ENCODE results near the gene CARS2. TPM values are rescaled to one million over a fixed set of nuclear protein-coding genes. Genes with fewer than 3 reads are reported as not detected.

The CARS2 gene
- total RNA-seq, 6 experiments from 2014 or later = 50.1 to 68.0 (median 52.9) TPM

GRCh38 chr13:110646442-110647364, 59.2 kb downstream of the CARS2 start:
- H3K36me3 Mint-ChIP-seq (ENCODE audit: low read depth) = no peaks in the 10 kb centered on the region; the same call in 1 of the 2 replicates
- no peak overlapping the region for H3K27ac Mint-ChIP-seq
- TF ChIP-seq CTCF (IDR thresholded peaks at IDR 0.05) = no peak
- no peak for DNase-seq
- no peaks in the 10 kb centered on the region; the same call in 1 of the 2 replicates for H3K27me3 Mint-ChIP-seq (ENCODE audit: insufficient read depth)
- no peaks in the 10 kb centered on the region for H3K9me3 Mint-ChIP-seq
- H3K4me1 Mint-ChIP-seq (ENCODE audit: low read depth) = peaks cover 5% of the 10 kb centered on the region; the same call in 1 of the 2 replicates
- no peak overlapping the region for H3K4me3 Mint-ChIP-seq

- Mint-ChIP-seq H3K27ac (0 out of 2 replicates have a peak overlapping the region, but pooled peaks have one; percentile 36), H3K4me1 (ENCODE audit: low read depth) (peaks cover 5% of the 10 kb centered on the region; the same call in 1 of the 2 replicates), H3K36me3 (ENCODE audit: low read depth) (peaks cover 6% of the 10 kb centered on the region; the same call in 1 of the 2 replicates), H3K4me3 (no peak overlapping the region), H3K9me3 (no peaks in the 10 kb centered on the region), H3K27me3 (ENCODE audit: insufficient read depth) (peaks cover 1% of the 10 kb centered on the region; the same call in 1 of the 2 replicates)
- no peak for TF ChIP-seq CTCF (IDR thresholded peaks at IDR 0.05)
- no peak for DNase-seq
Measured at GRCh38 chr13:110645750-110646149, 60.2 kb downstream of the CARS2 start.

GRCh38 chr13:110644892-110645521, 60.9 kb downstream of the CARS2 start:
- H3K36me3 Mint-ChIP-seq (ENCODE audit: low read depth) = peaks cover 14% of the 10 kb centered on the region
- peak; percentile 56 for TF ChIP-seq CTCF (IDR thresholded peaks at IDR 0.05)
- H3K9me3 Mint-ChIP-seq = no peaks in the 10 kb centered on the region
- peaks cover 1% of the 10 kb centered on the region; the same call in 1 of the 2 replicates for H3K27me3 Mint-ChIP-seq (ENCODE audit: insufficient read depth)
- H3K4me3 Mint-ChIP-seq = no peak overlapping the region
- H3K27ac Mint-ChIP-seq = 0 out of 2 replicates have a peak overlapping the region, but pooled peaks have one; percentile 40
- peak; percentile 71 for DNase-seq
- H3K4me1 Mint-ChIP-seq (ENCODE audit: low read depth) = peaks cover 5% of the 10 kb centered on the region; the same call in 1 of the 2 replicates

- Mint-ChIP-seq H3K4me1 (ENCODE audit: low read depth) (peaks cover 5% of the 10 kb centered on the region; the same call in 1 of the 2 replicates), H3K27me3 (ENCODE audit: insufficient read depth) (peaks cover 3% of the 10 kb centered on the region; the same call in 1 of the 2 replicates), H3K36me3 (ENCODE audit: low read depth) (peaks cover 20% of the 10 kb centered on the region), H3K27ac (no peak overlapping the region), H3K4me3 (no peak overlapping the region), H3K9me3 (no peaks in the 10 kb centered on the region)
- TF ChIP-seq CTCF (IDR thresholded peaks at IDR 0.05) = no peak
- no peak for DNase-seq
Measured at GRCh38 chr13:110643768-110644421, 62.0 kb downstream of the CARS2 start.

- Mint-ChIP-seq H3K4me1 (ENCODE audit: low read depth) (peaks cover 3% of the 10 kb centered on the region; the same call in 1 of the 2 replicates), H3K4me3 (no peak overlapping the region), H3K9me3 (no peaks in the 10 kb centered on the region), H3K36me3 (ENCODE audit: low read depth) (peaks cover 20% of the 10 kb centered on the region), H3K27me3 (ENCODE audit: insufficient read depth) (peaks cover 3% of the 10 kb centered on the region), H3K27ac (no peak overlapping the region)
- DNase-seq = no peak
- TF ChIP-seq CTCF (IDR thresholded peaks at IDR 0.05) = no peak
Measured at GRCh38 chr13:110643324-110643723, 62.6 kb downstream of the CARS2 start.
